Epidermal melanocyte (primary cell): ENCODE data around the gene H2BK1.

ENCODE experiments used
- DNase-seq: peaks from one replicate; pipeline ENCODE4 v3.0.0; 2011; ENCODE audit warnings: low spot score; ENCODE audit not compliant: insufficient read length

Gene H2BK1

GRCh38 chr7:151232917-151233701, 22.8 kb upstream of the H2BK1 start:
- peak; percentile 71 for DNase-seq

- DNase-seq, result peak; percentile 98
Measured at GRCh38 chr7:151232091-151232916, 22.0 kb upstream of the H2BK1 start, which contains the start of gene CHPF2. TSS of gene CHPF2 (plus strand) at chr7:151232483. CDS start at chr7:151234012, 1,529 bp downstream.

- no peak for DNase-seq
Measured at GRCh38 chr7:151231080-151231479, 20.8 kb upstream of the H2BK1 start.

GRCh38 chr7:151229249-151229648, 19.0 kb upstream of the H2BK1 start:
- no peak for DNase-seq

GRCh38 chr7:151228024-151228866, 18.0 kb upstream of the H2BK1 start:
- DNase-seq, result no peak

GRCh38 chr7:151226875-151227782, 16.8 kb upstream of the H2BK1 start, which contains the start of gene ABCF2:
TSS of gene ABCF2 (minus strand) at chr7:151227205. CDS start at chr7:151226458, 747 bp downstream.
- DNase-seq, result peak; percentile 99

- DNase-seq, result no peak
Measured at GRCh38 chr7:151226560-151226874, 16.2 kb upstream of the H2BK1 start.

- no peak for DNase-seq
Measured at GRCh38 chr7:151225948-151226510, 15.7 kb upstream of the H2BK1 start.

- DNase-seq, result no peak
Measured at GRCh38 chr7:151223728-151224127, 13.4 kb upstream of the H2BK1 start.

GRCh38 chr7:151218170-151218569, 7.9 kb upstream of the H2BK1 start:
- DNase-seq, result no peak

GRCh38 chr7:151215396-151215795, 5.1 kb upstream of the H2BK1 start:
- no peak for DNase-seq

GRCh38 chr7:151213826-151214225, 3.5 kb upstream of the H2BK1 start:
- DNase-seq, result no peak

GRCh38 chr7:151212626-151213025, 2.3 kb upstream of the H2BK1 start:
- no peak for DNase-seq

- DNase-seq, result no peak
Measured at GRCh38 chr7:151211155-151211772, 976 bp upstream of the H2BK1 start.

- no peak for DNase-seq
Measured at GRCh38 chr7:151209588-151209987, 700 bp downstream of the H2BK1 start.

- no peak for DNase-seq
Measured at GRCh38 chr7:151208253-151208862, 1.9 kb downstream of the H2BK1 start.

GRCh38 chr7:151207804-151208203, 2.5 kb downstream of the H2BK1 start:
- DNase-seq, result peak; percentile 11

GRCh38 chr7:151207315-151207714, 3.0 kb downstream of the H2BK1 start:
- peak; percentile 8 for DNase-seq

- peak; percentile 11 for DNase-seq
Measured at GRCh38 chr7:151206914-151207313, 3.4 kb downstream of the H2BK1 start.
